NT2/D1 (cell line): ENCODE results near the gene LZTS3.

Experiments
- SUZ12 ChIP-seq: IDR thresholded peaks from 2 replicates; pipeline ENCODE4 v1.6.1; 2011; ENCODE audit not compliant: insufficient read length, insufficient read depth; ENCODE audit errors: extremely low read depth
- YY1 ChIP-seq: IDR thresholded peaks from 2 replicates; pipeline ENCODE4 v1.6.1; 2011; ENCODE audit not compliant: insufficient read length, insufficient read depth
- ZNF274 ChIP-seq: IDR thresholded peaks from 2 replicates; pipeline ENCODE4 v1.6.1; 2011; ENCODE audit warnings: mild to moderate bottlenecking, low read depth, low read length

DNA sequence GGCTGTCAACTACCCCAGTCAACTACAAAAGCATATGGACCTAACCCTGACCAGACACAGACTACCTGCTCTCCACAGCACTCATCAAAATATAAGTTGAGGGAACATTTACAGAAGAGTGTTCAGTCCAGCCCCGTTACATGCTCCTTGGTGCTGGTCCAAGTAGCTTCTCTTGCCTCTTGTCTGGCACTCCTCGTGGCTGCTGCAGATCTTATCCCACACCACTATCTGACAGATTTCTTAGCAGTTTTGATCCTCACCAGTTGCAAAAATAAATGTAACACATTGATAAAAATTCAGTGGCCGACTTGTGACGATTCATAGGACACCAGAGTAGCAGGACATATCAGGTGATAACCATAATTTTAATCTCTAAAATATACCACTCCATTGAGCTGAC lies 44.3 kb downstream of the LZTS3 start:
- TF ChIP-seq YY1 (no peak), ZNF274 (no peak), SUZ12 (no peak)
